Erythroblast (primary cell): Measurements from ENCODE around the gene KL.

Experiments used
- GATA1 ChIP-seq: IDR thresholded peaks from 2 replicates; pipeline ENCODE4 v1.6.1; 2011; ENCODE audit warnings: low read depth, mild to moderate bottlenecking, control low read depth, low read length, moderate library complexity
- POLR2A ChIP-seq: IDR thresholded peaks from 2 replicates; pipeline ENCODE4 v1.6.1; 2011; ENCODE audit warnings: mild to moderate bottlenecking, low read length

DNA sequence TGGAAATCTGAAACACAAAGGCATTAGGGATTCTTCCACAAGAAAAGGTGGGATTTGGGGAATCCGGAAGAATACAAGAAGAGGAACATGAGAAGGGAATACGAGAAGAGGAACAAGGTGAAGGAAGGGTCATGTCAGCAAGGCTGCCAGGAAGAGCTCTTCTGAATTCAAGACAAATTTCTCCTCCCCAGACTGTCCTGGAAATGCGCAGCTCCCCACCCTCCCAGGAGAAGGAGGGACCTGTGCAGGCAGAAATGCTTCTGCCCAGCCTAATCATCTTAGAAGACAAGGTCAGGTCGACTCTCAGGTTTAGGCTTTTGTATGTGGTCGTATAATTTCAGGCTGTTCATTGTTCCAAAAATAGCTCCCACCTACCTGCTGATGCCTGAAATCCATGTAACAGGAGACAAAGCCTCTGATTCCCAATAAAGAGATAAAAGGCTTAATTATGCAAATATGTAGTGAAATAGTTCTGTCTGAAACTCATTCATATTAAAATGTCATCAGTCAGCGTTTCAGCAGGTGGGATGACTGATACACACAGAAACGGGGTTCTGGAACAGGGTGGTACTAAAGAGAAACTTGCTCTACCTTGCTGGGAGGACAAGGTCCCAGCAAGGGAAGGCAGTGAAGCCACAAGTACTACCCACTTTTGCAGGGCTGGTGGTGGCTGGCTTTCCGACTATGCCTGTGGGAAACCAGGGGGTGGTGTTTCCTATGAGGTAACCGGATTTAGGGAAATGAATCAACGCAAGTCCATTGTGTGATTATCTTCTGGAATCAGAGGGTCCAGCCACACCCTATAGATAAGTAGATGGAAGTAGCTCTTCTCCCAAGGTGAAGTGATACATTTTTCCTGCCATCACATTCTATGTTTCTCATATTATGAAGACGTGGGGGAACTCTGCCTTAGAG is 76.1 kb downstream of the KL start:
- TF ChIP-seq POLR2A (no peak), GATA1 (no peak)
